ENCODE data around the gene TSNAX. TPM values are rescaled to one million over a fixed set of nuclear protein-coding genes. Genes with fewer than 3 reads are reported as not detected.

The TSNAX gene
- total and polyA plus RNA-seq, 2 of the 4 experiments (the other 2 are of a cell fraction) = 19.6 to 60.6 TPM

- Histone ChIP-seq H3K14ac (replicated peaks; ENCODE audit: low read depth, low read length) (no peak overlapping the region), H3K36me3 (ENCODE audit: control insufficient read depth, insufficient read depth, low read length) (0 out of 2 replicates have a peak, but pooled peaks cover 1% of the 10 kb centered on the region), H3K4me1 (ENCODE audit: control insufficient read depth, insufficient read depth, low read length) (peaks cover 7% of the 10 kb centered on the region), H2BK20ac (ENCODE audit: low read depth, low read length) (no peak overlapping the region), H3K9ac (ENCODE audit: low read depth, low read length) (no peak overlapping the region), H2BK15ac (ENCODE audit: low read depth, low read length) (no peak overlapping the region), H3K4ac (ENCODE audit: low read depth, low read length) (no peak overlapping the region), H3K23ac (ENCODE audit: low read depth, low read length) (no peak overlapping the region), H3K9me1 (ENCODE audit: insufficient read depth, low read length) (peaks cover 4% of the 10 kb centered on the region; the same call in 1 of the 2 replicates), H3K4me2 (ENCODE audit: low read depth, low read length) (no peak overlapping the region), H2AK5ac (ENCODE audit: low read depth, low read length) (no peak overlapping the region), H3K27me3 (ENCODE audit: control insufficient read depth, insufficient read depth, low read length) (no peaks in the 10 kb centered on the region), H3K18ac (ENCODE audit: low read depth, low read length) (no peak overlapping the region), H2BK5ac (ENCODE audit: low read depth, low read length, poor library complexity, severe bottlenecking) (no peak overlapping the region), H2AK9ac (replicated peaks; ENCODE audit: low read depth, low read length, poor library complexity) (no peak overlapping the region), H4K20me1 (ENCODE audit: insufficient read depth, low read length) (peaks cover 15% of the 10 kb centered on the region), H3K56ac (ENCODE audit: extremely low read depth, insufficient read depth, low read length) (no peak overlapping the region), H3K4me3 (ENCODE audit: insufficient read depth, low read depth, low read length) (no peak overlapping the region), H3K9me3 (ENCODE audit: control insufficient read depth, insufficient read depth, low read length) (no peaks in the 10 kb centered on the region), H2BK120ac (ENCODE audit: low read depth, low read length) (no peak overlapping the region), H4K91ac (ENCODE audit: insufficient read depth, low read depth, low read length) (no peak overlapping the region), H3K79me1 (ENCODE audit: low read depth in 1 of 2, low read length in 2 of 2) (peaks cover 17 to 26% of the 10 kb centered on the region in 2 experiments; a peak in 3 of 4 replicates), H4K5ac (ENCODE audit: low read depth, low read length) (no peak overlapping the region), H4K8ac (ENCODE audit: low read depth in 2 of 2, low read length in 2 of 2) (no peak overlapping the region), H3K27ac (ENCODE audit: insufficient read depth, low read length) (no peak overlapping the region), H2AFZ (replicated peaks; ENCODE audit: low read length, poor library complexity) (no peak overlapping the region)
- BruUV-seq (replicated peaks) = no TSS peak
- intact Hi-C loops (cut with micrococcal nuclease) = no loop called here
- DNase-seq (no peak), ATAC-seq (ENCODE audit: low read depth) (no peak)
- dilution Hi-C loops (cut with HindIII; ENCODE audit: low sequenced_read_pairs, unreplicated experiment) = no loop called here
- ChIA-PET CTCF (no interaction called here), POLR2A (ENCODE audit: unreplicated experiment) (no interaction called here)
- WGBS, 2 experiments (ENCODE audit: extremely low coverage in 2 of 2, insufficient read length in 1 of 2) = no CpG with 5 or more reads among the region's 2 CpGs
- TF ChIP-seq SMC3 (IDR thresholded peaks at IDR 0.05; ENCODE audit: low read depth, low read length) (no peak), NFE2L2 (IDR thresholded peaks at IDR 0.05; ENCODE audit: low read depth, low read length) (no peak), FOS (IDR thresholded peaks at IDR 0.05; ENCODE audit: low read depth, low read length) (no peak), POLR2A (IDR thresholded peaks at IDR 0.05; ENCODE audit: low read depth, low read length) (no peak), RCOR1 (IDR thresholded peaks at IDR 0.05; ENCODE audit: insufficient replicate concordance, low read length) (no peak), MAFK (IDR thresholded peaks at IDR 0.05; ENCODE audit: low read depth, low read length) (no peak), USF2 (IDR thresholded peaks at IDR 0.05; ENCODE audit: low read depth, low read length) (no peak)
- in situ Hi-C loops (cut with MboI; ENCODE audit: low sequenced_read_pairs) = no loop called here
These were observed 26.5 kb downstream of the TSNAX start for GRCh38 chr1:231554969-231555368.

All from IMR-90 (cell line).